OCI-LY3 (cell line): ENCODE data around the gene WDR86.

Experiments used
- CTCF ChIP-seq: fragments of 200-600, 300-600 bp; sonication (generic); IDR thresholded peaks from 2 replicates; pipeline ENCODE4 v1.5.1; 2014; ENCODE audit warnings: antibody characterized with exemption, low read length, low read depth
- EZH2phosphoT487 ChIP-seq: fragments of 200-600 bp; shearing (Covaris generic); IDR thresholded peaks from 2 replicates; pipeline ENCODE4 v1.6.1; 2018; ENCODE audit warnings: antibody characterized with exemption, mixed run types, low read depth

DNA sequence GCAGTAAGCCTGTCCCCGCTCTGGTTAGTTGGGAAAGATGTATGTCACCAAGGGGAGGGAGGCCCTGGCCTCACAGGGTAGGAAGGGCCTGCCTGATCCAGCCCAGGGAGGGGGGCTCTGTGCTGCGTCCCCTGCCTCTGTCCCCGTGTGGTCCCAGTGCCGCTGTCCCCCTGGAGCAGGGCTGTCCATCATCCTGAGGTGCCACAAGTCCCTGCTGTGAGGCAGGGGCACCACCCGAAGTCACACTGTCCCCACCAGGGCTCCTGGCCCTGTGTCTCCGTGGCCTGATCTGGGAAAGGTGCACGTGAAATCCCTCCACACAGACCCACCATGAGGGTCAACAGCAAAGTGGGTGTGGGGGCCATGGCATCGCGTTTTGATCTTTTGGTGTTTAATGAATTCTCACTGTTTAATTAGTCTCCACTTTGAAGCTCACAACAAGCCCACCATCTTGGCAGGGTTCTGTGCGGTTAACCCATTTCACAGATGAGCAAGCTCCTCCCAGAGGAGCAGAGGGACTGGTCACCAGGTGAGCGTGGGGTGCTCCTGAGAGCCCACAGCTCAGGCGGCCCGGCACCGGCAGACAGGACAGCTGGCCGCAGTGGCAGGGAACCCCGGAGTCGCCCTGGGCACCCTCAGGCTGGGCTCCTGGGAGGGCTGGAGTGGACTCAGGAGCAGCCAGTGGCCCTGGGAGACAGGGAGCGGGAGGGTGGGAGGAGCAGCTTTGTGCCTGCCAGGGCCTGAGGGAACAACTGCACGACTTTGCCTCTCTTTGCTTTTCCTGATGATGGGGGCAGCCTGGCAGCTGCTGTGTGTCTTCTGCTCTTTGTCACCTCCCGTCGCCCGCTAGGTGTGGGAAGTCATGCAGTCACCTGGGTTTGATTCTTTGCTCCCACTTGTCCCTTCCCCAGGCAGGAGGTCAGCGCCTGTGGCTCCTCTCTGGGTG, 42.1 kb upstream of the WDR86 start:
- TF ChIP-seq CTCF: no peak
- TF ChIP-seq EZH2phosphoT487: no peak
